Memory B cell (primary cell): ENCODE results near the gene LCNL1.

ENCODE experiments used
- ATAC-seq: fragments of 150-1000 bp; cut with Tn5 transposase; 2 replicates; pipeline ENCODE4 v1.10.0; 2021; ENCODE audit warnings: low read depth, mild to moderate bottlenecking, moderate library complexity
- DNase-seq, 2 donors: peaks; one replicate each; pipeline ENCODE4 v3.0.0; 2022; ENCODE audit warnings: low spot score in 2 of 2
- H3K27ac Mint-ChIP-seq: one replicate; pipeline ENCODE4 v1.8.0; 2022; ENCODE audit warnings: mild to moderate bottlenecking, moderate library complexity, mixed read lengths
- H3K27me3 Mint-ChIP-seq: one replicate; pipeline ENCODE4 v1.8.0; 2022; ENCODE audit warnings: mixed read lengths
- H3K36me3 Mint-ChIP-seq: one replicate; pipeline ENCODE4 v1.8.0; 2022; ENCODE audit warnings: mild to moderate bottlenecking, mixed read lengths
- H3K4me1 Mint-ChIP-seq: one replicate; pipeline ENCODE4 v1.8.0; 2022; ENCODE audit warnings: mixed read lengths
- H3K4me3 Mint-ChIP-seq: one replicate; pipeline ENCODE4 v1.8.0; 2022; ENCODE audit warnings: mild to moderate bottlenecking, moderate library complexity, mixed read lengths
- H3K9me3 Mint-ChIP-seq: one replicate; pipeline ENCODE4 v1.8.0; 2022; ENCODE audit warnings: mixed read lengths

Gene LCNL1

GRCh38 chr9:136951541-136952320, 31.1 kb upstream of the LCNL1 start, which contains the start of gene LCN12:
Gene LCN12 (plus strand): TSS chr9:136952273. CDS start chr9:136952328, 55 bp downstream.
- Mint-ChIP-seq H3K4me3 (no peak within 1 kb of the TSS), H3K4me1 (peaks cover 6% of the 10 kb centered on the region), H3K27me3 (peaks cover 11% of the 10 kb centered on the region), H3K36me3 (peaks cover 3% of the 10 kb centered on the region), H3K27ac (no peak within 1 kb of the TSS), H3K9me3 (peaks cover 3% of the 10 kb centered on the region)
- DNase-seq (no peak), ATAC-seq (no peak)

DNA sequence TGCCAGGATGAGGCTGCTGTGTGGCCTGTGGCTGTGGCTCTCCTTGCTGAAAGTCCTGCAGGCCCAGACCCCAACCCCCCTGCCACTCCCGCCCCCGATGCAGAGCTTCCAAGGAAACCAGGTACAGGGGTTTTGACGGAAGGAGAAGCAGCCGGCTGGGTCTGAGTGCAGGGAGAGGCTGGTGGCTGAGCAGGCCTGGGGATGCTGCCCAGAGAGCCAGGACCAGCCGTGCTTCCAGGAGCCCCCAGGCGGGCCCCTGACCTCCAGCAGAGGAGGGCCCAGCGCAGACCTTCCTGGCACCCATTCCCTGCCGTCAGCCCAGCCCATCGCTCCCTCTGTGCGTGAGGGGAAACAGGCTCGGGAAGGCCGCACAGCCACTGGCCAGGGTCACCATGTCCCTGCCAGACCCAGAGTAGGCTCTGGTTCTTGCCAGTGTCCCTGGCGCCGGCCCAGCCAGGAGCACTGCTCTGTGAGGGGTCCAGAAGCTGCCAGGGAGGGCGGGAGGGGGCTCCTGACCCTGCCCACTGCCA, 30.4 kb upstream of the LCNL1 start:
- peaks cover 12% of the 10 kb centered on the region for H3K27me3 Mint-ChIP-seq

DNA sequence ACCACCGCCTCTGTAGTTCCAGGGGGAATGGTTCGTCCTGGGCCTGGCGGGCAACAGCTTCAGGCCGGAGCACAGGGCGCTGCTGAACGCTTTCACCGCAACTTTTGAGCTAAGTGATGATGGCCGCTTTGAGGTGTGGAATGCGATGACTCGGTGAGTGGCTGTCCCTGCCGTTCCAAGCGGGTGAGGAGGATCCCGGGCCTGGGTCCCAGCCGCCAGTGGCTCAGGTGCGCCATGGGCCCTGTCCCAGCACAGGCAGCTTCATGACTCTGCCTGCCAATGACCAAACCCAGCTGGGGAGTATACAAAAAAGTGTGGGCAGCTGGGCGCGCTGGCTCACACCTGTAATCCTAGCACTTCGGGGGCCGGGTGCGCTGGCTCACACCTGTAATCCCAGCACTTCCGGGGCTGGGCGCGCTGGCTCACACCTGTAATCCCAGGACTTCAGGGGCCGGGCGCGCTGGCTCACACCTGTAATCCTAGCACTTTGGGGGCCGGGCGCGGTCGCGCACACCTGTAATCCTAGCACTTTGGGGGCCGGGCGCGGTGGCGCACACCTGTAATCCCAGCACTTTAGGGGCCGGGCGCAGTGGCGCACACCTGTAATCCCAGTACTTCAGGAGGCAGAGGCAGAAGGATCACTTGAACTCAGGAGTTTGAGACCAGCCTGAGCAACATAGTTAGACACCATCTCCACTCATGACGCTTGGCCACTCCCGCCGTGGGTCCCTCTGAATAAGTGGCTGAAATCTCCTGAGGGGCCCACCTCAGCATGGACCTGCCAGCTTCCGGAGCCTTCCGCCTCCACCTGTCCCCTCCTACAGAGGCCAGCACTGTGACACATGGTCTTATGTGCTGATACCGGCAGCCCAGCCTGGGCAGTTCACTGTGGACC, 29.7 kb upstream of the LCNL1 start:
- no peak for ATAC-seq
- no peak overlapping the region for H3K27ac Mint-ChIP-seq
- DNase-seq, result no peak
- peaks cover 12% of the 10 kb centered on the region for H3K27me3 Mint-ChIP-seq
- H3K9me3 Mint-ChIP-seq, result peaks cover 4% of the 10 kb centered on the region
- peaks cover 7% of the 10 kb centered on the region for H3K4me1 Mint-ChIP-seq
- no peak overlapping the region for H3K4me3 Mint-ChIP-seq
- peaks cover 4% of the 10 kb centered on the region for H3K36me3 Mint-ChIP-seq

More for the DNA sequence above, 30.4 kb upstream of the LCNL1 start:
- Mint-ChIP-seq H3K4me3 (no peak overlapping the region), H3K27ac (no peak overlapping the region), H3K9me3 (peaks cover 4% of the 10 kb centered on the region), H3K4me1 (peaks cover 7% of the 10 kb centered on the region), H3K36me3 (peaks cover 4% of the 10 kb centered on the region)
- ATAC-seq (no peak), DNase-seq (no peak)

DNA sequence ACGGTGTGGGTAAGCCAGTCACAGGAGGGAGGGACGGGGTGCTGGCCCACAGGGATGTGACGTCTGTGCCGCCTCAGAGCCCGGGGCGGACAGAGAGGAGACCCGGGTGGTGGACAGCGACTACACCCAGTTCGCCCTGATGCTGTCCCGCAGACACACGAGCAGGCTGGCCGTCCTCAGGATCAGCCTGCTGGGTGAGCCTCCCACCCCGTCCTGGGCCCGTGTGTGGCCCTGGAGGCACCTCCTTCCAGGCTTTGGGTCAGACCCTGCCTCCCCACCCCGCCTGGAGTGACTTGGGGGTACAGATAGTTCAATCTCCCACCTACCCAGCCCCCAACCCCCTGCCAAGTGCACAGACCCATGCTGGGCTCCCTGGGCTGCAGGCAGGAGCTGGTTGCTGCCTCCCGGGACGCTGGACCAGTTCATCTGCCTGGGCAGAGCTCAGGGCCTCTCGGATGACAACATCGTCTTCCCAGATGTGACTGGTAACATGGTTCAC, 29.0 kb upstream of the LCNL1 start:
- ATAC-seq (no peak), DNase-seq (no peak)
- peaks cover 4% of the 10 kb centered on the region for H3K36me3 Mint-ChIP-seq
- no peak overlapping the region for H3K27ac Mint-ChIP-seq
- H3K4me1 Mint-ChIP-seq, result peaks cover 7% of the 10 kb centered on the region
- peaks cover 4% of the 10 kb centered on the region for H3K9me3 Mint-ChIP-seq
- peaks cover 15% of the 10 kb centered on the region for H3K27me3 Mint-ChIP-seq
- H3K4me3 Mint-ChIP-seq, result no peak overlapping the region

- Mint-ChIP-seq H3K4me3 (no peak overlapping the region), H3K27ac (no peak overlapping the region), H3K4me1 (peaks cover 7% of the 10 kb centered on the region), H3K36me3 (peaks cover 4% of the 10 kb centered on the region), H3K9me3 (peaks cover 4% of the 10 kb centered on the region), H3K27me3 (peaks cover 16% of the 10 kb centered on the region)
- DNase-seq (no peak), ATAC-seq (no peak)
These were observed 28.3 kb upstream of the LCNL1 start for GRCh38 chr9:136954270-136955083.

- H3K36me3 Mint-ChIP-seq, result peaks cover 4% of the 10 kb centered on the region
- H3K27ac Mint-ChIP-seq, result no peak overlapping the region
- H3K9me3 Mint-ChIP-seq, result peaks cover 4% of the 10 kb centered on the region
- peaks cover 5% of the 10 kb centered on the region for H3K4me1 Mint-ChIP-seq
- DNase-seq (no peak), ATAC-seq (no peak)
- peaks cover 18% of the 10 kb centered on the region for H3K27me3 Mint-ChIP-seq
- H3K4me3 Mint-ChIP-seq, result no peak overlapping the region
These were observed 27.4 kb upstream of the LCNL1 start for GRCh38 chr9:136955202-136955942.

DNA sequence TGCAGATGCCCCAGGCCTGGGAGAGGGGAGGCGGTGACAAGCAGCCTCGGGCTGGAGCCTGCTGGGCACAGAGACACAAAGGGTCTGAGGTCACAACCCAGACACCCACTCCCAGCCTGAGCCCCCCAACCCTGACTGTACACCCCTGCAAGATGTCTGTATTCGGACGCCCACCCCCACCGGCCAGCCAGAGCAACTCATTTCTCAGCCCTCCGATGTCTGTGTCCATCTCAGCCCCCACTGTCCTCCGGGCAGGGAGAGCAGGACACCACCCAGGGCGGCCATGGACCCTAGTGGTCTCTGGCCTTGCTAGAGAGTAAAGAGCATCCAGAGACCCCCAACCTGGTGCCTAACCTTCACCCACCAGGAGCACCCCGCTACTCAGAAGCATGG, 26.9 kb upstream of the LCNL1 start:
- H3K4me1 Mint-ChIP-seq, result peaks cover 5% of the 10 kb centered on the region
- peaks cover 20% of the 10 kb centered on the region for H3K27me3 Mint-ChIP-seq
- DNase-seq (no peak), ATAC-seq (no peak)
- H3K36me3 Mint-ChIP-seq, result peaks cover 4% of the 10 kb centered on the region
- no peak overlapping the region for H3K4me3 Mint-ChIP-seq
- H3K9me3 Mint-ChIP-seq, result peaks cover 4% of the 10 kb centered on the region
- no peak overlapping the region for H3K27ac Mint-ChIP-seq

GRCh38 chr9:136956604-136957003, 26.2 kb upstream of the LCNL1 start:
- DNase-seq (no peak), ATAC-seq (no peak)
- peaks cover 4% of the 10 kb centered on the region for H3K9me3 Mint-ChIP-seq
- H3K36me3 Mint-ChIP-seq, result peaks cover 4% of the 10 kb centered on the region
- H3K27ac Mint-ChIP-seq, result no peak overlapping the region
- no peak overlapping the region for H3K4me3 Mint-ChIP-seq
- peaks cover 20% of the 10 kb centered on the region for H3K27me3 Mint-ChIP-seq
- peaks cover 5% of the 10 kb centered on the region for H3K4me1 Mint-ChIP-seq

DNA sequence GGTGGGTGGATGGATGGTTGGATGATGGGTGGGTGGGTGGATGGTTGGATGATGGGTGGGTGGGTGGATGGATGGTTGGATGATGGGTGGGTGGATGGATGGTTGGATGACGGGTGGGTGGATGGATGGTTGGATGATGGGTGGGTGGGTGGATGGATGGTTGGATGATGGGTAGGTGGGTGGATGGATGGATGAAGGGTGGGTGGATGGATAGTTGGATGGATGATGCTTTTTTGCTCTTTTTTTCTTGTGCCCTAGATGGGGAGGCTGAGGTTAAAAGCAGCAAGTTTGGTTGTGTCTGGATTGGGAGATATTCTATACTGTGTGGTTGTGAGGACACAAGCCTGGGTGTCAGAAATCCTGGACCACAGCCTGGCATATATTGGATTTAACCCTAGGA, 25.3 kb upstream of the LCNL1 start:
- Mint-ChIP-seq H3K36me3 (peaks cover 4% of the 10 kb centered on the region), H3K27ac (no peak overlapping the region), H3K9me3 (peaks cover 4% of the 10 kb centered on the region), H3K27me3 (peaks cover 20% of the 10 kb centered on the region), H3K4me1 (peaks cover 5% of the 10 kb centered on the region), H3K4me3 (no peak overlapping the region)
- DNase-seq, result no peak
- no peak for ATAC-seq

- ATAC-seq (no peak), DNase-seq (no peak)
- Mint-ChIP-seq H3K4me3 (no peak overlapping the region), H3K27me3 (peaks cover 20% of the 10 kb centered on the region), H3K9me3 (peaks cover 4% of the 10 kb centered on the region), H3K27ac (no peak overlapping the region), H3K36me3 (peaks cover 4% of the 10 kb centered on the region), H3K4me1 (peaks cover 5% of the 10 kb centered on the region)
These were observed 24.9 kb upstream of the LCNL1 start for GRCh38 chr9:136957901-136958300.

GRCh38 chr9:136958473-136958872, 24.3 kb upstream of the LCNL1 start:
- Mint-ChIP-seq H3K9me3 (peaks cover 4% of the 10 kb centered on the region), H3K27me3 (peaks cover 20% of the 10 kb centered on the region), H3K27ac (no peak overlapping the region), H3K4me1 (peaks cover 5% of the 10 kb centered on the region), H3K4me3 (no peak overlapping the region), H3K36me3 (peaks cover 4% of the 10 kb centered on the region)
- DNase-seq, result no peak
- ATAC-seq, result no peak

- DNase-seq (no peak), ATAC-seq (no peak)
- Mint-ChIP-seq H3K9me3 (peaks cover 4% of the 10 kb centered on the region), H3K4me1 (peaks cover 5% of the 10 kb centered on the region), H3K27me3 (peaks cover 20% of the 10 kb centered on the region), H3K36me3 (peaks cover 4% of the 10 kb centered on the region), H3K27ac (no peak overlapping the region), H3K4me3 (no peak overlapping the region)
These were observed 23.6 kb upstream of the LCNL1 start for GRCh38 chr9:136958898-136959850.
